B cell (primary cell): ENCODE results near the gene CD244. TPM values are rescaled to one million over a fixed set of nuclear protein-coding genes. Genes with fewer than 3 reads are reported as not detected.
A peak's percentile ranks its signal among the peaks of the same experiment; 100 is the strongest.

Source experiments
- ATAC-seq: fragments of 200-7000 bp; cut with Tn5 transposase; one replicate; pipeline ENCODE4 v1.10.0; 2021; ENCODE audit warnings: low read depth, mild to moderate bottlenecking, moderate number of reproducible peaks, moderate library complexity
- CTCF ChIA-PET: fragments of 350-600 bp; sonication (Branson Sonifier 250); formaldehyde crosslinking; loops from one replicate; lab custom pipeline; 2021; ENCODE audit warnings: antibody characterized with exemption, inconsistent platforms; lab: Charles Lee
- POLR2A ChIA-PET: fragments of 350-600 bp; sonication (Branson Sonifier 250); formaldehyde crosslinking; loops from one replicate; lab custom pipeline; 2021; ENCODE audit warnings: antibody characterized with exemption; lab: Charles Lee
- DNase-seq: peaks from one replicate; pipeline ENCODE4 v3.0.0; 2013
- H2AFZ ChIP-seq: 2 replicates; pipeline ENCODE4 v1.6.1; 2012; ENCODE audit warnings: mild to moderate bottlenecking, low read depth, low read length; ENCODE audit not compliant: insufficient read depth, poor library complexity, severe bottlenecking
- H3K27ac ChIP-seq, 2 donors: 1 replicate in 1 of 2; 2 replicates in 1 of 2; pipeline ENCODE4 v1.5.1; 2012 to 2013; ENCODE audit warnings: low read length in 2 of 2, mild to moderate bottlenecking in 2 of 2, moderate library complexity in 1 of 2
- H3K27me3 ChIP-seq, 4 experiments: fragments of 200-600 bp in 1 of 4; sonication (generic) in 1 of 4; replicated peaks in 1 of 4; 1 replicate in 2 of 4; 2 replicates in 2 of 4; pipeline versions ENCODE4 v1.6.1 to v1.7.0; 2013 to 2016; ENCODE audit warnings: low read length in 3 of 4, mild to moderate bottlenecking in 2 of 4, mixed read lengths in 1 of 4, moderate library complexity in 1 of 4; ENCODE audit not compliant: insufficient read depth in 4 of 4, control insufficient read depth in 3 of 4; ENCODE audit errors: control extremely low read depth in 1 of 4
- H3K36me3 ChIP-seq, 2 experiments: replicated peaks in 1 of 2; 1 replicate in 1 of 2; 2 replicates in 1 of 2; pipeline versions ENCODE4 v1.6.1 to v1.7.1; 2013; ENCODE audit warnings: low read length in 1 of 2; ENCODE audit not compliant: insufficient read depth in 2 of 2, control insufficient read depth in 1 of 2; ENCODE audit errors: control extremely low read depth in 1 of 2, extremely low read depth in 1 of 2
- H3K4me1 ChIP-seq, 2 donors: fragments of 200-600 bp in 1 of 2; sonication (generic) in 1 of 2; 1 replicate in 1 of 2; 2 replicates in 1 of 2; pipeline versions ENCODE4 v1.5.1 to v1.6.1; 2013 to 2017; ENCODE audit warnings: low read length in 2 of 2; ENCODE audit not compliant: control insufficient read depth in 2 of 2, insufficient read depth in 2 of 2
- H3K4me2 ChIP-seq: replicated peaks from 2 replicates; pipeline ENCODE3; 2012; ENCODE audit warnings: mild to moderate bottlenecking, low read depth, low read length; ENCODE audit not compliant: poor library complexity, severe bottlenecking
- H3K4me3 ChIP-seq, 5 experiments: fragments of 200-600 bp in 1 of 5; sonication (generic) in 1 of 5; 1 replicate in 3 of 5; 2 replicates in 2 of 5; pipeline versions ENCODE4 v1.5.1 to v1.7.0; 2011 to 2016; ENCODE audit warnings: low read length in 4 of 5, mild to moderate bottlenecking in 4 of 5, low read depth in 2 of 5, control low read depth in 1 of 5, moderate library complexity in 1 of 5; ENCODE audit not compliant: insufficient read depth in 1 of 5; ENCODE audit errors: control extremely low read depth in 1 of 5, extremely low read depth in 1 of 5
- H3K79me2 ChIP-seq: fragments of 200-600 bp; sonication (generic); one replicate; pipeline ENCODE4 v1.6.0; 2016; ENCODE audit warnings: low read length; ENCODE audit not compliant: control insufficient read depth, insufficient read depth
- H3K9ac ChIP-seq: fragments of 200-600 bp; sonication (generic); 2 replicates; pipeline ENCODE4 v1.6.1; 2017; ENCODE audit warnings: mild to moderate bottlenecking, low read length, moderate library complexity
- H3K9me3 ChIP-seq, 3 donors: one replicate each; pipeline versions ENCODE4 v1.6.1 to v1.7.1; 2013; ENCODE audit warnings: low read length in 2 of 3; ENCODE audit not compliant: control insufficient read depth in 2 of 3, insufficient read depth in 1 of 3; ENCODE audit errors: control extremely low read depth in 1 of 3
- H4K20me1 ChIP-seq: 2 replicates; pipeline ENCODE4 v1.6.0; 2012; ENCODE audit warnings: mild to moderate bottlenecking, low read length; ENCODE audit not compliant: insufficient read depth, control insufficient read depth, poor library complexity, severe bottlenecking
- H3K27ac Mint-ChIP-seq: one replicate; pipeline ENCODE4 v1.8.0; 2021; ENCODE audit warnings: mixed read lengths
- H3K27me3 Mint-ChIP-seq: one replicate; pipeline ENCODE4 v1.8.0; 2021; ENCODE audit warnings: mixed read lengths
- H3K4me1 Mint-ChIP-seq: one replicate; pipeline ENCODE4 v1.8.0; 2021; ENCODE audit warnings: mixed read lengths
- H3K4me3 Mint-ChIP-seq: one replicate; pipeline ENCODE4 v1.8.0; 2021; ENCODE audit warnings: mixed read lengths
- H3K9me3 Mint-ChIP-seq: one replicate; pipeline ENCODE4 v1.8.0; 2022; ENCODE audit warnings: mixed read lengths; ENCODE audit not compliant: insufficient read depth
- CTCF ChIP-seq: fragments of 200-600 bp; IDR thresholded peaks from one replicate; pipeline ENCODE4 v1.8.0; 2022; ENCODE audit warnings: antibody characterized with exemption, mild to moderate bottlenecking
- EZH2 ChIP-seq: IDR thresholded peaks from 2 replicates; pipeline ENCODE4 v1.6.1; 2012; ENCODE audit warnings: borderline replicate concordance, low read depth, mild to moderate bottlenecking, moderate library complexity, low read length; ENCODE audit not compliant: insufficient read depth, poor library complexity, severe bottlenecking
- whole genome bisulfite sequencing: methylation state at CpG from one replicate; pipeline ENCODE4 v1.1.5; 2013; ENCODE audit warnings: missing lambda C conversion rate; ENCODE audit not compliant: insufficient coverage; 5-methylcytosine and 5-hydroxymethylcytosine counted together
- intact Hi-C: fragments of 100-400 bp; cut with micrococcal nuclease; formaldehyde crosslinking; loops from one replicate; pipeline ENCODE4 v1.10.0; 2022
- polyA plus RNA-seq: library from polyadenylated mRNA; depleted of rRNA; stranded (reverse); fragments of >200 nt; gene quantifications from 2 replicates; pipeline ENCODE4 v1.2.3, GENCODE V29; 2012
- total RNA-seq, 2 donors: library from RNA; stranded (reverse); fragments of 120-200 nt in 1 of 2; gene quantifications; 1 replicate in 1 of 2; 2 replicates in 1 of 2; pipeline versions ENCODE4 v1.2.3 to v1.2.4, GENCODE V29; 2013 to 2022

The CD244 gene
- total and polyA plus RNA-seq, 2 donors (not counting 1 experiment from before 2014, with no cell fraction given) = 0.31 TPM; not detected in 1

- peaks cover 13 to 80% of the 10 kb centered on the region in 2 experiments for H3K36me3 ChIP-seq
- DNase-seq (no peak), ATAC-seq (no peak)
- H3K4me2 ChIP-seq = no peak overlapping the region
- Mint-ChIP-seq H3K9me3 (no peaks in the 10 kb centered on the region), H3K4me3 (no peak overlapping the region), H3K27me3 (no peaks in the 10 kb centered on the region), H3K27ac (peak overlapping the region; percentile 68), H3K4me1 (peaks cover 2% of the 10 kb centered on the region)
- TF ChIP-seq CTCF = no peak
- TF ChIP-seq EZH2 = no peak
- 92% methylated on average over 2 of the region's 3 CpGs for WGBS
- H3K27ac ChIP-seq = no peak overlapping the region
- intact Hi-C loops = no loop called here
- H3K9me3 ChIP-seq = no peaks in the 10 kb centered on the region
- POLR2A ChIA-PET = no interaction called here
- no peak overlapping the region for H2AFZ ChIP-seq
- CTCF ChIA-PET = interaction anchor here (1.7 to 2.0 kb wide), 2 partner anchors 46 to 128 kb away, joined by 9 to 10 read pairs; no protein-coding TSS in a partner anchor
- no peaks in the 10 kb centered on the region for H3K4me1 ChIP-seq
- H3K27me3 ChIP-seq = no peaks in the 10 kb centered on the region
- no peaks in the 10 kb centered on the region for H3K79me2 ChIP-seq
- no peaks in the 10 kb centered on the region for H4K20me1 ChIP-seq
- H3K4me3 ChIP-seq = no peak overlapping the region
- H3K9ac ChIP-seq = no peak overlapping the region
Measured at GRCh38 chr1:160823296-160823695, 39.4 kb downstream of the CD244 start.

GRCh38 chr1:160821627-160822026 is 41.1 kb downstream of the CD244 start:
- DNase-seq (no peak), ATAC-seq (no peak)
- Histone ChIP-seq H3K4me3 (no peak overlapping the region), H3K9ac (no peak overlapping the region), H3K4me1 (no peaks in the 10 kb centered on the region), H3K4me2 (no peak overlapping the region), H3K9me3 (no peaks in the 10 kb centered on the region), H3K27me3 (no peaks in the 10 kb centered on the region), H3K27ac (no peak overlapping the region), H4K20me1 (no peaks in the 10 kb centered on the region), H2AFZ (no peak overlapping the region), H3K36me3 (peaks cover 21 to 80% of the 10 kb centered on the region in 2 experiments), H3K79me2 (no peaks in the 10 kb centered on the region)
- intact Hi-C loops = no loop called here
- TF ChIP-seq EZH2 (no peak), CTCF (no peak)
- Mint-ChIP-seq H3K9me3 (no peaks in the 10 kb centered on the region), H3K4me1 (peaks cover 2% of the 10 kb centered on the region), H3K27ac (peak overlapping the region; percentile 3), H3K27me3 (no peaks in the 10 kb centered on the region), H3K4me3 (no peak overlapping the region)
- POLR2A ChIA-PET = no interaction called here
- WGBS = 89% methylated on average over 1 of the region's 8 CpGs
- CTCF ChIA-PET = interaction anchor here (1.2 to 1.4 kb wide), 2 partner anchors 10 to 44 kb away, joined by 3 to 5 read pairs; no protein-coding TSS in a partner anchor
